ENCODE data around the gene QSOX2.

DNA sequence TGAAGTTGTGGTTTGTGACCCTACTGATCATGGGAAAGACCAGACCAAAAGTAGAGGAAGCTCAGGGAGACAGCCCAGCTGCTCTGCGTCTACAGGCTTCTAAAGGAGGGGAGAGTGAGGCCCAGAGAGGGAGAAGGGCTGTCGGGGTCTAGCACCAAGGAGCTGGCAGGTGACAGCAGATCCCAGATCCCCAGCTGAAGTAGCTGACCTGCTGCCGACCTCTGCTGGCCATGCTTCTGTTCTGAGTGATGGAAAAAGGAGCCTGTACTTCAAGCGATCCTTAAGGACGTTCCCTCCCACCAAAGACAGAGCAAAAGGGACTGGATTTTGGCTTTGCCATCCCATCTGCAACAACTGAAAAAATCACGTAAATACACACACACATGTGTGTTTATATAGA is 22.7 kb upstream of the QSOX2 start:
- TF ChIP-seq, protein P1, sequence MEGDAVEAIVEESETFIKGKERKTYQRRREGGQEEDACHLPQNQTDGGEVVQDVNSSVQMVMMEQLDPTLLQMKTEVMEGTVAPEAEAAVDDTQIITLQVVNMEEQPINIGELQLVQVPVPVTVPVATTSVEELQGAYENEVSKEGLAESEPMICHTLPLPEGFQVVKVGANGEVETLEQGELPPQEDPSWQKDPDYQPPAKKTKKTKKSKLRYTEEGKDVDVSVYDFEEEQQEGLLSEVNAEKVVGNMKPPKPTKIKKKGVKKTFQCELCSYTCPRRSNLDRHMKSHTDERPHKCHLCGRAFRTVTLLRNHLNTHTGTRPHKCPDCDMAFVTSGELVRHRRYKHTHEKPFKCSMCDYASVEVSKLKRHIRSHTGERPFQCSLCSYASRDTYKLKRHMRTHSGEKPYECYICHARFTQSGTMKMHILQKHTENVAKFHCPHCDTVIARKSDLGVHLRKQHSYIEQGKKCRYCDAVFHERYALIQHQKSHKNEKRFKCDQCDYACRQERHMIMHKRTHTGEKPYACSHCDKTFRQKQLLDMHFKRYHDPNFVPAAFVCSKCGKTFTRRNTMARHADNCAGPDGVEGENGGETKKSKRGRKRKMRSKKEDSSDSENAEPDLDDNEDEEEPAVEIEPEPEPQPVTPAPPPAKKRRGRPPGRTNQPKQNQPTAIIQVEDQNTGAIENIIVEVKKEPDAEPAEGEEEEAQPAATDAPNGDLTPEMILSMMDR (IDR thresholded peaks at IDR 0.05): no peak
- no peak for TF ChIP-seq POLR2A (IDR thresholded peaks at IDR 0.05)
